ENCODE results near the gene AAMDC. TPM values are rescaled to one million over a fixed set of nuclear protein-coding genes. Genes with fewer than 3 reads are reported as not detected.
"Not testable (repeated sequence)": the region's sequence is repeated elsewhere in the genome, so short reads cannot be mapped to it uniquely, and the experiment has no call there.

The AAMDC gene
- total RNA-seq, 1 experiment from 2014 or later = 2.8 TPM

- H4K20me1 ChIP-seq (ENCODE audit: insufficient read depth, low read depth, low read length) = no peaks in the 10 kb centered on the region
- no peak overlapping the region for H3K4me3 ChIP-seq (ENCODE audit: low read length)
- peaks cover 6% of the 10 kb centered on the region for H3K36me3 ChIP-seq (ENCODE audit: insufficient read depth, low read length)
- H3K79me2 ChIP-seq (ENCODE audit: low read length) = no peaks in the 10 kb centered on the region
- no peak overlapping the region for H2AFZ ChIP-seq (ENCODE audit: low read length)
- no peak for DNase-seq
- no peak overlapping the region for H3K27ac ChIP-seq (ENCODE audit: low read length)
- no peaks in the 10 kb centered on the region for H3K9me3 ChIP-seq (ENCODE audit: low read length)
- H3K4me2 ChIP-seq (ENCODE audit: low read depth, low read length, poor library complexity, severe bottlenecking) = no peak overlapping the region
- H3K27me3 ChIP-seq (ENCODE audit: low read length) = no peaks in the 10 kb centered on the region
- H3K9me2 ChIP-seq (replicated peaks; ENCODE audit: insufficient read depth, low read length) = no peaks in the 10 kb centered on the region
- H3K4me1 ChIP-seq (ENCODE audit: low read length) = no peaks in the 10 kb centered on the region
- H3K9ac ChIP-seq (ENCODE audit: low read length) = no peak overlapping the region
These were observed 58.3 kb downstream of the AAMDC start for GRCh38 chr11:77879218-77879617.

DNA sequence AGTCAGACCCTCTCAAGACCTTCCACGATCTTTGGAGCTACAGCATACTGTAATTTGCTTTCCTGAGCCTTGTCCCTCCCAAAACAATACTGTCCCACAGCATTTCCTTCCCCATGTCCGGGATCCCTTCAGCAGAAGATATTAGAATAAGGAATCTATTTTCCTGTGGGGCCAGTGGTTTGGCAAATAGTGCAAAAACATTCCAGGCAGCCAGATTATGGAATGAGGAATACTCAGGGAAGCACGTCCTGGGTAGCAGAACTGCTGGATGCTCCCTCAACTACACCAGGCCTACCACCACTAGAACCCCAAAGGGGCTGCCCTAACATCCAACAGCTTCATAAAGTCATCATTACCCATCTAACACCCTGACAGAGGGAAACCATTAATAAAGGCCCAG lies 61.5 kb downstream of the AAMDC start:
- H3K9ac ChIP-seq (ENCODE audit: low read length) = no peak overlapping the region
- H3K4me1 ChIP-seq (ENCODE audit: low read length) = no peaks in the 10 kb centered on the region
- H4K20me1 ChIP-seq (ENCODE audit: insufficient read depth, low read depth, low read length) = no peaks in the 10 kb centered on the region
- no peak for DNase-seq
- no peak overlapping the region for H2AFZ ChIP-seq (ENCODE audit: low read length)
- H3K4me2 ChIP-seq (ENCODE audit: low read depth, low read length, poor library complexity, severe bottlenecking) = no peak overlapping the region
- H3K9me3 ChIP-seq (ENCODE audit: low read length) = no peaks in the 10 kb centered on the region
- no peaks in the 10 kb centered on the region for H3K27me3 ChIP-seq (ENCODE audit: low read length)
- no peaks in the 10 kb centered on the region for H3K9me2 ChIP-seq (replicated peaks; ENCODE audit: insufficient read depth, low read length)
- H3K27ac ChIP-seq (ENCODE audit: low read length) = no peak overlapping the region
- H3K79me2 ChIP-seq (ENCODE audit: low read length) = no peaks in the 10 kb centered on the region
- H3K4me3 ChIP-seq (ENCODE audit: low read length) = no peak overlapping the region
- peaks cover 5% of the 10 kb centered on the region for H3K36me3 ChIP-seq (ENCODE audit: insufficient read depth, low read length)

- no peak overlapping the region for H3K9ac ChIP-seq (ENCODE audit: low read length)
These were observed 62.8 kb downstream of the AAMDC start for GRCh38 chr11:77883775-77884174.

GRCh38 chr11:77884186-77884828 lies 63.4 kb downstream of the AAMDC start:
- H3K36me3 ChIP-seq (ENCODE audit: insufficient read depth, low read length) = peaks cover 3% of the 10 kb centered on the region
- no peak overlapping the region for H3K4me2 ChIP-seq (ENCODE audit: low read depth, low read length, poor library complexity, severe bottlenecking)
- DNase-seq = no peak
- no peak overlapping the region for H3K27ac ChIP-seq (ENCODE audit: low read length)
- no peaks in the 10 kb centered on the region for H4K20me1 ChIP-seq (ENCODE audit: insufficient read depth, low read depth, low read length)
- H3K27me3 ChIP-seq (ENCODE audit: low read length) = no peaks in the 10 kb centered on the region
- no peaks in the 10 kb centered on the region for H3K4me1 ChIP-seq (ENCODE audit: low read length)
- no peaks in the 10 kb centered on the region for H3K9me3 ChIP-seq (ENCODE audit: low read length)
- H3K9ac ChIP-seq (ENCODE audit: low read length) = no peak overlapping the region
- H2AFZ ChIP-seq (ENCODE audit: low read length) = no peak overlapping the region
- no peaks in the 10 kb centered on the region for H3K9me2 ChIP-seq (replicated peaks; ENCODE audit: insufficient read depth, low read length)
- H3K4me3 ChIP-seq (ENCODE audit: low read length) = no peak overlapping the region
- no peaks in the 10 kb centered on the region for H3K79me2 ChIP-seq (ENCODE audit: low read length)

More at GRCh38 chr11:77883775-77884174, 62.8 kb downstream of the AAMDC start:
- no peaks in the 10 kb centered on the region for H3K4me1 ChIP-seq (ENCODE audit: low read length)
- no peak overlapping the region for H3K27ac ChIP-seq (ENCODE audit: low read length)
- no peaks in the 10 kb centered on the region for H3K27me3 ChIP-seq (ENCODE audit: low read length)
- no peaks in the 10 kb centered on the region for H3K9me2 ChIP-seq (replicated peaks; ENCODE audit: insufficient read depth, low read length)
- no peaks in the 10 kb centered on the region for H3K79me2 ChIP-seq (ENCODE audit: low read length)
- peaks cover 3% of the 10 kb centered on the region for H3K36me3 ChIP-seq (ENCODE audit: insufficient read depth, low read length)
- no peak overlapping the region for H2AFZ ChIP-seq (ENCODE audit: low read length)
- H3K4me2 ChIP-seq (ENCODE audit: low read depth, low read length, poor library complexity, severe bottlenecking) = no peak overlapping the region
- DNase-seq = no peak
- no peaks in the 10 kb centered on the region for H3K9me3 ChIP-seq (ENCODE audit: low read length)
- no peaks in the 10 kb centered on the region for H4K20me1 ChIP-seq (ENCODE audit: insufficient read depth, low read depth, low read length)
- no peak overlapping the region for H3K4me3 ChIP-seq (ENCODE audit: low read length)

- Histone ChIP-seq H3K9me2 (replicated peaks; ENCODE audit: insufficient read depth, low read length) (no peaks in the 10 kb centered on the region), H4K20me1 (ENCODE audit: insufficient read depth, low read depth, low read length) (no peaks in the 10 kb centered on the region), H3K36me3 (ENCODE audit: insufficient read depth, low read length) (peaks cover 4% of the 10 kb centered on the region), H3K27ac (ENCODE audit: low read length) (no peak overlapping the region), H3K4me3 (ENCODE audit: low read length) (no peak overlapping the region), H3K9me3 (ENCODE audit: low read length) (no peaks in the 10 kb centered on the region), H3K79me2 (ENCODE audit: low read length) (no peaks in the 10 kb centered on the region), H3K4me1 (ENCODE audit: low read length) (no peaks in the 10 kb centered on the region), H2AFZ (ENCODE audit: low read length) (no peak overlapping the region), H3K4me2 (ENCODE audit: low read depth, low read length, poor library complexity, severe bottlenecking) (no peak overlapping the region), H3K9ac (ENCODE audit: low read length) (no peak overlapping the region), H3K27me3 (ENCODE audit: low read length) (no peaks in the 10 kb centered on the region)
- no peak for DNase-seq
These were observed 63.9 kb downstream of the AAMDC start for GRCh38 chr11:77884829-77885190.

DNA sequence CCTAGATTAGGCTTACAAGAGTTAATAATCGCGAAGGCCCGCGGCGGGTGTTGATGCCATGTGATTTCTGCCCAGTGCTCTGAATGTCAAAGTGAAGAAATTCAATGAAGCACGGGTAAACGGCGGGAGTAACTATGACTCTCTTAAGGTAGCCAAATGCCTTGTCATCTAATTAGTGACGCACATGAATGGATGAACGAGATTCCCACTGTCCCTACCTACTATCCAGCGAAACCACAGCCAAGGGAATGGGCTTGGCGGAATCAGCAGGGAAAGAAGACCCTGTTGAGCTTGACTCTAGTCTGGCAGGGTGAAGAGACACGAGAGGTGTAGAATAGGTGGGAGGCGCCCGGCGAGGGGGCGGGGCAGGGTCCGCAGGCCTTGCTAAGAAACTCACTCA lies 65.5 kb downstream of the AAMDC start:
- no peak for DNase-seq
- H3K9ac ChIP-seq (ENCODE audit: low read length) = no peak overlapping the region
- H3K27me3 ChIP-seq (ENCODE audit: low read length) = no peaks in the 10 kb centered on the region
- H3K79me2 ChIP-seq (ENCODE audit: low read length) = no peaks in the 10 kb centered on the region
- H4K20me1 ChIP-seq (ENCODE audit: insufficient read depth, low read depth, low read length) = no peaks in the 10 kb centered on the region
- peaks cover 10% of the 10 kb centered on the region for H3K36me3 ChIP-seq (ENCODE audit: insufficient read depth, low read length)
- no peak overlapping the region for H3K4me3 ChIP-seq (ENCODE audit: low read length)
- H3K27ac ChIP-seq (ENCODE audit: low read length) = no peak overlapping the region
- no peaks in the 10 kb centered on the region for H3K9me3 ChIP-seq (ENCODE audit: low read length)
- no peak overlapping the region for H3K4me2 ChIP-seq (ENCODE audit: low read depth, low read length, poor library complexity, severe bottlenecking)
- no peaks in the 10 kb centered on the region for H3K4me1 ChIP-seq (ENCODE audit: low read length)
- H2AFZ ChIP-seq (ENCODE audit: low read length) = no peak overlapping the region
- no peaks in the 10 kb centered on the region for H3K9me2 ChIP-seq (replicated peaks; ENCODE audit: insufficient read depth, low read length)

DNA sequence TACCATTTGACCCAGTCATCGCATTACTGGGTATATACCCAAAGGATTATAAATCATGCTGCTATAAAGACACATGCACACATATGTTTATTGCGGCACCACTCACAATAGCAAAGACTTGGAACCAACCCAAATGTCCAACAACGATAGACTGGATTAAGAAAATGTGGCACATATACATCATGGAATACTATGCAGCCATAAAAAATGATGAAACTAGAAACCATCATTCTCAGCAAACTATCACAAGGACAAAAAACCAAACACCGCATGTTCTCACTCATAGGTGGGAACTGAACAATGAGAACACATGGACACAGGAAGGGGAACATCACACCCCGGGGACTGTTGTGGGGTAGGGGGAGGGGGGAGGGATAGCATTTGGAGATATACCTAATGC lies 68.1 kb downstream of the AAMDC start:
- not testable (repeated sequence) for H3K27ac ChIP-seq (ENCODE audit: low read length); H3K36me3 ChIP-seq (ENCODE audit: insufficient read depth, low read length); H2AFZ ChIP-seq (ENCODE audit: low read length); H3K9me3 ChIP-seq (ENCODE audit: low read length); H3K4me3 ChIP-seq (ENCODE audit: low read length); H3K4me1 ChIP-seq (ENCODE audit: low read length); H3K79me2 ChIP-seq (ENCODE audit: low read length); H3K4me2 ChIP-seq (ENCODE audit: low read depth, low read length, poor library complexity, severe bottlenecking); DNase-seq; H3K9me2 ChIP-seq (replicated peaks; ENCODE audit: insufficient read depth, low read length); H3K27me3 ChIP-seq (ENCODE audit: low read length); H4K20me1 ChIP-seq (ENCODE audit: insufficient read depth, low read depth, low read length); H3K9ac ChIP-seq (ENCODE audit: low read length)

GRCh38 chr11:77890100-77890614 lies 69.2 kb downstream of the AAMDC start:
- H3K4me2 ChIP-seq (ENCODE audit: low read depth, low read length, poor library complexity, severe bottlenecking); H2AFZ ChIP-seq (ENCODE audit: low read length); H3K79me2 ChIP-seq (ENCODE audit: low read length); H3K27me3 ChIP-seq (ENCODE audit: low read length); H3K4me3 ChIP-seq (ENCODE audit: low read length); DNase-seq; H3K9me2 ChIP-seq (replicated peaks; ENCODE audit: insufficient read depth, low read length); H3K36me3 ChIP-seq (ENCODE audit: insufficient read depth, low read length); H3K9me3 ChIP-seq (ENCODE audit: low read length); H3K9ac ChIP-seq (ENCODE audit: low read length); H3K4me1 ChIP-seq (ENCODE audit: low read length); H4K20me1 ChIP-seq (ENCODE audit: insufficient read depth, low read depth, low read length); H3K27ac ChIP-seq (ENCODE audit: low read length): not testable (repeated sequence)
